ENCODE measurements around the gene DHRS7.

Gene DHRS7

GRCh38 chr14:60199321-60199720, 34.1 kb upstream of the DHRS7 start:
- H2AK5ac ChIP-seq (ENCODE audit: low read length) = no peak overlapping the region
- H3K23ac ChIP-seq (ENCODE audit: low read length) = no peak overlapping the region
- H3K4me1 ChIP-seq (ENCODE audit: control insufficient read depth, low read depth, low read length) = no peaks in the 10 kb centered on the region
- no peak overlapping the region for H3K4me3 ChIP-seq (ENCODE audit: low read length)
- no peaks in the 10 kb centered on the region for H3K79me2 ChIP-seq (ENCODE audit: control insufficient read depth, insufficient read depth, low read length)
- no peak for DNase-seq
- no peak overlapping the region for H4K8ac ChIP-seq (ENCODE audit: low read depth, low read length)
- H2BK120ac ChIP-seq (ENCODE audit: low read depth, low read length) = no peak overlapping the region
- no peak overlapping the region for H3K18ac ChIP-seq (ENCODE audit: low read length)
- no peaks in the 10 kb centered on the region for H3K36me3 ChIP-seq (ENCODE audit: control insufficient read depth, insufficient read depth, low read length)
- no peaks in the 10 kb centered on the region for H3K79me1 ChIP-seq (ENCODE audit: low read length)
- H3K27ac ChIP-seq (ENCODE audit: low read depth, low read length) = no peak overlapping the region
- no peak overlapping the region for H3K4ac ChIP-seq (ENCODE audit: low read depth, low read length)
- H4K5ac ChIP-seq (ENCODE audit: low read length) = no peak overlapping the region
- H3K56ac ChIP-seq (ENCODE audit: low read length) = no peak overlapping the region
- H3K9ac ChIP-seq (ENCODE audit: low read length) = no peak overlapping the region
- H2BK5ac ChIP-seq (ENCODE audit: low read length) = no peak overlapping the region
- no peak overlapping the region for H3K4me2 ChIP-seq (ENCODE audit: low read length)
- H3K27me3 ChIP-seq (ENCODE audit: insufficient read depth, low read length, poor library complexity) = no peaks in the 10 kb centered on the region
- H2BK15ac ChIP-seq (replicated peaks; ENCODE audit: low read depth) = no peak overlapping the region

- Histone ChIP-seq H3K23ac (ENCODE audit: low read length) (no peak overlapping the region), H2BK120ac (ENCODE audit: low read depth, low read length) (no peak overlapping the region), H3K27ac (ENCODE audit: low read depth, low read length) (no peak overlapping the region), H3K27me3 (ENCODE audit: insufficient read depth, low read length, poor library complexity) (no peaks in the 10 kb centered on the region), H3K56ac (ENCODE audit: low read length) (no peak overlapping the region), H3K4me1 (ENCODE audit: control insufficient read depth, low read depth, low read length) (no peaks in the 10 kb centered on the region), H2BK5ac (ENCODE audit: low read length) (no peak overlapping the region), H3K79me2 (ENCODE audit: control insufficient read depth, insufficient read depth, low read length) (no peaks in the 10 kb centered on the region), H2BK15ac (replicated peaks; ENCODE audit: low read depth) (no peak overlapping the region), H4K5ac (ENCODE audit: low read length) (no peak overlapping the region), H3K4me2 (ENCODE audit: low read length) (no peak overlapping the region), H3K79me1 (ENCODE audit: low read length) (no peaks in the 10 kb centered on the region), H3K4ac (ENCODE audit: low read depth, low read length) (no peak overlapping the region), H3K36me3 (ENCODE audit: control insufficient read depth, insufficient read depth, low read length) (no peaks in the 10 kb centered on the region), H3K18ac (ENCODE audit: low read length) (no peak overlapping the region), H3K9ac (ENCODE audit: low read length) (no peak overlapping the region), H2AK5ac (ENCODE audit: low read length) (no peak overlapping the region), H3K4me3 (ENCODE audit: low read length) (no peak overlapping the region), H4K8ac (ENCODE audit: low read depth, low read length) (no peak overlapping the region)
- no peak for DNase-seq
- WGBS (ENCODE audit: extremely low coverage, insufficient coverage, low lambda C conversion rate) = no CpG with 5 or more reads among the region's 1 CpG
Observed at GRCh38 chr14:60197629-60198303, 32.6 kb upstream of the DHRS7 start.

- no peak overlapping the region for H3K9ac ChIP-seq (ENCODE audit: low read length)
- H3K18ac ChIP-seq (ENCODE audit: low read length) = no peak overlapping the region
- H2BK120ac ChIP-seq (ENCODE audit: low read depth, low read length) = no peak overlapping the region
- H4K5ac ChIP-seq (ENCODE audit: low read length) = no peak overlapping the region
- H2AK5ac ChIP-seq (ENCODE audit: low read length) = no peak overlapping the region
- no peaks in the 10 kb centered on the region for H3K4me1 ChIP-seq (ENCODE audit: control insufficient read depth, low read depth, low read length)
- H3K23ac ChIP-seq (ENCODE audit: low read length) = no peak overlapping the region
- H3K36me3 ChIP-seq (ENCODE audit: control insufficient read depth, insufficient read depth, low read length) = no peaks in the 10 kb centered on the region
- H3K27me3 ChIP-seq (ENCODE audit: insufficient read depth, low read length, poor library complexity) = no peaks in the 10 kb centered on the region
- no peak for DNase-seq
- no peak overlapping the region for H3K27ac ChIP-seq (ENCODE audit: low read depth, low read length)
- no peaks in the 10 kb centered on the region for H3K79me1 ChIP-seq (ENCODE audit: low read length)
- no peak overlapping the region for H3K4me3 ChIP-seq (ENCODE audit: low read length)
- no peak overlapping the region for H3K4me2 ChIP-seq (ENCODE audit: low read length)
- H2BK15ac ChIP-seq (replicated peaks; ENCODE audit: low read depth) = no peak overlapping the region
- no CpG with 5 or more reads among the region's 2 CpGs for WGBS (ENCODE audit: extremely low coverage, insufficient coverage, low lambda C conversion rate)
- no peak overlapping the region for H4K8ac ChIP-seq (ENCODE audit: low read depth, low read length)
- no peak overlapping the region for H3K56ac ChIP-seq (ENCODE audit: low read length)
- no peaks in the 10 kb centered on the region for H3K79me2 ChIP-seq (ENCODE audit: control insufficient read depth, insufficient read depth, low read length)
- H2BK5ac ChIP-seq (ENCODE audit: low read length) = no peak overlapping the region
- H3K4ac ChIP-seq (ENCODE audit: low read depth, low read length) = no peak overlapping the region
Observed at GRCh38 chr14:60196291-60196690, 31.1 kb upstream of the DHRS7 start.

- Histone ChIP-seq H3K27me3 (ENCODE audit: insufficient read depth, low read length, poor library complexity) (no peaks in the 10 kb centered on the region), H3K4me1 (ENCODE audit: control insufficient read depth, low read depth, low read length) (no peaks in the 10 kb centered on the region), H3K79me1 (ENCODE audit: low read length) (no peaks in the 10 kb centered on the region), H3K27ac (ENCODE audit: low read depth, low read length) (no peak overlapping the region), H2AK5ac (ENCODE audit: low read length) (no peak overlapping the region), H4K5ac (ENCODE audit: low read length) (no peak overlapping the region), H3K9ac (ENCODE audit: low read length) (no peak overlapping the region), H2BK5ac (ENCODE audit: low read length) (no peak overlapping the region), H3K36me3 (ENCODE audit: control insufficient read depth, insufficient read depth, low read length) (no peaks in the 10 kb centered on the region), H4K8ac (ENCODE audit: low read depth, low read length) (no peak overlapping the region), H3K4me2 (ENCODE audit: low read length) (no peak overlapping the region), H2BK120ac (ENCODE audit: low read depth, low read length) (no peak overlapping the region), H3K23ac (ENCODE audit: low read length) (no peak overlapping the region), H2BK15ac (replicated peaks; ENCODE audit: low read depth) (no peak overlapping the region), H3K79me2 (ENCODE audit: control insufficient read depth, insufficient read depth, low read length) (no peaks in the 10 kb centered on the region), H3K4me3 (ENCODE audit: low read length) (no peak overlapping the region), H3K56ac (ENCODE audit: low read length) (no peak overlapping the region), H3K4ac (ENCODE audit: low read depth, low read length) (no peak overlapping the region), H3K18ac (ENCODE audit: low read length) (no peak overlapping the region)
- WGBS (ENCODE audit: extremely low coverage, insufficient coverage, low lambda C conversion rate) = no CpG with 5 or more reads among the region's 5 CpGs
- DNase-seq = peak; percentile 26
Observed at GRCh38 chr14:60195179-60195810, 30.1 kb upstream of the DHRS7 start.

GRCh38 chr14:60189923-60190840, 25.0 kb upstream of the DHRS7 start:
- no peak overlapping the region for H3K4me3 ChIP-seq (ENCODE audit: low read length)
- H2AK5ac ChIP-seq (ENCODE audit: low read length) = no peak overlapping the region
- H2BK120ac ChIP-seq (ENCODE audit: low read depth, low read length) = no peak overlapping the region
- no peak overlapping the region for H3K4me2 ChIP-seq (ENCODE audit: low read length)
- no CpG with 5 or more reads among the region's 4 CpGs for WGBS (ENCODE audit: extremely low coverage, insufficient coverage, low lambda C conversion rate)
- no peak overlapping the region for H4K5ac ChIP-seq (ENCODE audit: low read length)
- no peaks in the 10 kb centered on the region for H3K79me1 ChIP-seq (ENCODE audit: low read length)
- H3K36me3 ChIP-seq (ENCODE audit: control insufficient read depth, insufficient read depth, low read length) = no peaks in the 10 kb centered on the region
- no peak overlapping the region for H3K23ac ChIP-seq (ENCODE audit: low read length)
- no peaks in the 10 kb centered on the region for H3K79me2 ChIP-seq (ENCODE audit: control insufficient read depth, insufficient read depth, low read length)
- H3K27ac ChIP-seq (ENCODE audit: low read depth, low read length) = no peak overlapping the region
- H3K9ac ChIP-seq (ENCODE audit: low read length) = no peak overlapping the region
- no peak for DNase-seq
- H3K27me3 ChIP-seq (ENCODE audit: insufficient read depth, low read length, poor library complexity) = no peaks in the 10 kb centered on the region
- no peak overlapping the region for H4K8ac ChIP-seq (ENCODE audit: low read depth, low read length)
- H3K56ac ChIP-seq (ENCODE audit: low read length) = no peak overlapping the region
- no peak overlapping the region for H2BK5ac ChIP-seq (ENCODE audit: low read length)
- H3K18ac ChIP-seq (ENCODE audit: low read length) = no peak overlapping the region
- no peak overlapping the region for H3K4ac ChIP-seq (ENCODE audit: low read depth, low read length)
- H3K4me1 ChIP-seq (ENCODE audit: control insufficient read depth, low read depth, low read length) = no peaks in the 10 kb centered on the region
- no peak overlapping the region for H2BK15ac ChIP-seq (replicated peaks; ENCODE audit: low read depth)

All from mesendoderm (in vitro differentiated cells).